Measurements from ENCODE around the gene LCE3D. TPM values are rescaled to one million over a fixed set of nuclear protein-coding genes. Genes with fewer than 3 reads are reported as not detected.

The LCE3D gene
- total RNA-seq: not detected in 2 replicates

- no peak for TF ChIP-seq CTCF (IDR thresholded peaks at IDR 0.05; ENCODE audit: insufficient read depth, low read depth, low read length)
- no peak for DNase-seq (ENCODE audit: low read depth)
- H3K4me3 ChIP-seq (ENCODE audit: low read depth, low read length): no peak within 1 kb of the TSS
These were observed at the start of gene LCE3D for GRCh38 chr1:152580433-152580832. LCE3D (minus strand) TSS chr1:152580516; CDS start chr1:152579936, 580 bp downstream.

DNA sequence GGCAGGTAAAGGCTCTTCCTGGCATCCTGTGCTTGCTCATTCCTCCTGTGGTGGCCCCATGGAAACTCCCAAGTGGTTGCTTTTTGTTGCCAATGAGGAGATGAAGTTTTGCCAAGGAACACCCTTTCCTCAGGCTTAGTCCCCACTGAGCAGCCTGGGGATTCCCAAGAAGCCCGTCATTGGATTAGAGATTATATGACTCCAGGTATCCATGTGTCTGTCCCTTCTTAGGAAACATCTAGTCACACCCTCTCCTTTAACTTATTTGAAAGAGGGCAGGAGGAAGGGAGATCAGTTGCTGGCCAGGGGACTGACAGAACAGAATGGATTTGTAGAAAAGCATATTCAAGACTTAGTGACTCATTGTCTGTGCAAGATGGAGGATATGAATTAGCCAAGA lies 46.4 kb upstream of the LCE3D start:
- no peak overlapping the region for H3K4me3 ChIP-seq (ENCODE audit: low read depth, low read length)
- DNase-seq (ENCODE audit: low read depth): no peak
- no peak for TF ChIP-seq CTCF (IDR thresholded peaks at IDR 0.05; ENCODE audit: insufficient read depth, low read depth, low read length)

DNA sequence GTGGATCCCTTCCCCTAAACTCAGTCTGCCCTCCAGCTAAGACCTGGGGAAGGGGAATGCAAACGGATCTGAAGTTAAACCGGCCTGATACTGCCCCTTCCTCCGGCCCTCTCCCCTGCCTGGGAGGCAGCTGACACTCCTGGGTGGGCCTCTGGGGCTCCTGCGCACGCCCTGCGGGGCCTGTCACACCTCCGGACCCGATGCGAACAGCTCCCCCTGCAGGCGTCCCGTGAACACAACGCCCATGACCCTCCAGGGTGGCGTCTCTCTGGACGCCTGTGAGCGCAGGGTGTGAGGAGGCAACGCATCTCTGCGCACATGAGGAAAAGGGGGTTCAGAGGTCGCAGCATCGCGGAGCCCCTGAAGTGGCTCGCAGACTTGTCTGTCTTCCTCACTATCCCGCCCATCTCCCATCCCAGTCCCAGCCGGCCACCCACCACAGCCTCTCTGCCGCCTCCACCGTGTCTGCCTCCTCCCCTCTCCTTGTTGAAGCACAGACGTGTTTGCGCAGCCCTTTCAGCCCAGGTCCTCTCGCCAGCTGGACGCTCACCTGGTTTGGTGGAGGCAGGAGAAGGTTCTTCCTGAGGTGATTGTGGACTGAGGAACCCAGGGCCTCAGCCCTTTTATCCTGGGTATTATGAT lies 43.0 kb upstream of the LCE3D start:
- H3K4me3 ChIP-seq (ENCODE audit: low read depth, low read length): no peak overlapping the region
- DNase-seq (ENCODE audit: low read depth): no peak
- no peak for TF ChIP-seq CTCF (IDR thresholded peaks at IDR 0.05; ENCODE audit: insufficient read depth, low read depth, low read length)

DNA sequence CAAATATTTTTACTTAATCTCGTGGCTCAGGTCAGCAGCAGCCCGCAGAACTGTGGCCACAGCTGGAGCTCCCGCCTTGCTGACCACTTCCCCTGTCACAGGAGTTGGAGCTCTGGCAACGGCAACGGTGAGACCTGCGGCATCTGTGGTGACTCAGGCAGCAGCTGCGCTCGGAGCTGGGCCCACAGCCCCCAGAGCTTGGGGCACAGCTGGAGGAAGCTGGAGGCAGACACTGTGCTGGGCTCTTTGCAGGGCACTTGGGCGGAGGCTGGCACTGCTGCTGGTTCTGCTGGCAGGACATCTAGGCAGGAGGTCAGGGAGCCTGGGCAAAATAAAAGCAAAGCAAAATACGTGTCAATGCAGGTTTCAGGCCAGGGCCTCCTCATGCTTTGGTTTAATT lies 42.5 kb upstream of the LCE3D start, which contains the start of gene LCE3A:
LCE3A (minus strand) TSS at position 301 of the 400 bp plus-strand sequence; CDS start at position 301, 0 bp downstream.
- no peak within 1 kb of the TSS for H3K4me3 ChIP-seq (ENCODE audit: low read depth, low read length)
- no peak for TF ChIP-seq CTCF (IDR thresholded peaks at IDR 0.05; ENCODE audit: insufficient read depth, low read depth, low read length)
- DNase-seq (ENCODE audit: low read depth): no peak

DNA sequence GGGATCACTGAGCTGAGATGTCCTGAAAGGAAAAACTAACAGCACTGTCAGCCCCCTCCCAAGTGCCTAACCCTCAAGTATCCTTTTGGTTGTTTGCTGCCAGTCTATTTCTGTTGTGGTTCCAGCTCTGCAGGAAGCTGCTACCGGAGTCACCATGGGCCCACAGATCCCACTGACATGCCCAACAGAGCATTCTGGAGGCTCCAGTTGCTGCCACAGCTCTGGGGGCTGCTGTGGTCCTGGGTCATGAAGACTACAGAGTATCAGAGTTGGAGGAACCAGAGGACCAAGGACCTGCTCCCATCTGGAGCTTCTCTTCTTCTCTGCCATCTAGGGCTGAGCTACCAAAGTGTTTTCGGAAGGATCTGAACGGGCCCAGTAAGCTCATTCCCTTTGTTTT lies 41.7 kb upstream of the LCE3D start:
- no peak for DNase-seq (ENCODE audit: low read depth)
- no peak overlapping the region for H3K4me3 ChIP-seq (ENCODE audit: low read depth, low read length)
- TF ChIP-seq CTCF (IDR thresholded peaks at IDR 0.05; ENCODE audit: insufficient read depth, low read depth, low read length): no peak

DNA sequence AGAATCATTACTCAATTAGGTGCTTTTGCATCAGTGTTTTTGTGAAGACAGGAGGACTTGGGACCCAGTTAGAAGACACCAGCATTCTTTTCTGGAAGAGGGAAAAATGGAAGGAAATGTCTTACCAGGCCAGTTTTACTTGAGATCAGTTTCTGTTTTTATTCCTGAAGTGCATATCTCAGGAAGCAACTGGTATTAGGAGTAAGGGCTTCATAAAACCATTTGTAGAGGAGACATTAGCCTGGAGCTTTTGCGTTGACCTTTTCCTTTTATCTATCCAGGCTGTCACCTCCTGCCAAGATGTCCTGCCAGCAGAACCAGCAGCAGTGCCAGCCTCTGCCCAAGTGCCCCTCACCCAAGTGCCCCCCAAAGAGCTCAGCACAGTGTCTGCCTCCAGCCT lies 33.2 kb upstream of the LCE3D start, which contains the start of gene LCE3B:
LCE3B (plus strand) TSS at position 301 of the 400 bp plus-strand sequence; CDS start at position 301, 0 bp downstream.
- TF ChIP-seq CTCF (IDR thresholded peaks at IDR 0.05; ENCODE audit: insufficient read depth, low read depth, low read length): no peak
- DNase-seq (ENCODE audit: low read depth): no peak
- H3K4me3 ChIP-seq (ENCODE audit: low read depth, low read length): no peak within 1 kb of the TSS

GRCh38 chr1:152599934-152600333 lies 19.6 kb upstream of the LCE3D start, which contains the start of gene LCE3C:
LCE3C (plus strand) TSS chr1:152600234; CDS start chr1:152600732, 498 bp downstream.
- TF ChIP-seq CTCF (IDR thresholded peaks at IDR 0.05; ENCODE audit: insufficient read depth, low read depth, low read length): no peak
- no peak for DNase-seq (ENCODE audit: low read depth)
- H3K4me3 ChIP-seq (ENCODE audit: low read depth, low read length): no peak within 1 kb of the TSS

All from fibroblast of villous mesenchyme (primary cell).